NCI-H2171 (cell line): ENCODE measurements around the gene PDE10A.

Experiments used
- DNase-seq: peaks from one replicate; lab custom pipeline; 2025; lab: John Stamatoyannopoulos, UW

PDE10A gene

DNA sequence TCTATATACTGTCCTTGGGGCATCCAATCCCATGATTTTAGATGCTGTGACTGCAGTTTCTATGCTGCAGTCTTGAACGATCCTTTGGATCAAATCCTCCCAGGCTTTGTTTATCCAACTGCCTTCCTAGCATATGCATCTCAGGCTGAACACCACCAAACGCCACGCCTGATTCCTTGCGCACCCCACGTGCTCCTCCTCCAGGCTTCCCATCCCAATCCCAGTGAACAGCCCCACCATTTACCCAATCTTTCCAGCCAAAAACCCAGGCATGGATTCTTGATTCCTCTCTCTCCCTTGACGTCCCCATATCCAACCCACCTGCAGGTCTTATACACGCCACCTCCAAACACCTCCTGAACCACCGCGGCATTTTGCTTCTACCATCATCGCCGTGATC, 7.8 kb downstream of the PDE10A start:
- DNase-seq = no peak

DNA sequence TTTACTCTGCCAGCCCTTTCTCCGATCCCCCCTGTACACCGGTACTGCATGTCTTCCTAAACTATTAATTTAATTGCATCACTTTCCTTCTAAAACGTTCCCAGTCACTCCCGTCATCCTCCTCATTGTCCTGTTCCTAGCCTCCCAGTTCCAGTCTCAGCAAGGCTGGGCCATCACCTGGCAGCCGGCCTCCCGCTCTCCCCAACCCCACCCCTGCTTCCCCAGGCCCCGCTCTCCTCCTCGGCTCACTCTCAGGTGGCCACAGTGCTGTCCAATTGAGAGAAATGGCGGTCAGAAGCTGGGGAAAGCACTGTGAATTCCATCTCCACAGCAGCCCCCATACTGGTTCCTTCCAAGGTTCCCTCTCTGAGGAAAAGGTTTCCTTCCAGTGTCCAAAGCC, 8.9 kb downstream of the PDE10A start:
- DNase-seq = no peak

DNA sequence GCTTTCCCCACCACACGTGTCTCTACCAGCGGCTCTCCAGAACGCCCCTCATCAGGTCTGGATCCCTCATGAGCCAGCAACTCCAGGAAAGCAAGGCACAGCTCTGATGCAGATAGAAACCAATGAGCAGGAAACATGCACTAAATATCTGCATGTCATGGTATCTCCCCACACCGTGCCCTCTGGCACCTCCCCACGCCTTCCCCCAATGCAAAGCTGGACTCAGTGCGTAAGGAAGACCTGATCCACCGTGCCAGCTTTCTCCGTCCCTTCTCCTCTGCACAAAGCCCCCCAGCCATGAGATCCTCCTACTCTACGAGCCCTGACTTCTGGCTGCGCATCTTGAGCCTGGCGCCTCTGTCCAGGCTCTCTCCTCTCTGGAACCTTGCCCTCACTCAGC, 9.4 kb downstream of the PDE10A start:
- no peak for DNase-seq

DNA sequence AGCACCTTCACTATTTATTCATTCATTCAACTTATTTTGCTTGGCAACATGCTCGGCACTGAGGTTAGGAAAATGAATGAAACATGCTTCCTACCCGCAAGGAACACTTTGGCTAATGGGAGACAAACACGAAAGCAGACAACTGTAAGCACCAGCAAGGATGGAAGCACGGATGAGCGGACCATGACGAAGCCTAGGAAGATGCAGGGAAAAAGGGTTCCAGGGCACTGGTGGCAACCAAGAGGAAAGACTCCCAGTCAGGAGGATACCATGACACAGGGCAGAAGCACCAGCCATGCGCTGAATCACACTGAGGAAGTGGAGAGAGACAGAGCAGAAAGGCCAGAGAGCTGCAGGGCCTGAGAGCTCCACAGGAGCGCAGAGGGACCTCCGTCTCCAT, 9.8 kb downstream of the PDE10A start:
- DNase-seq = no peak

DNA sequence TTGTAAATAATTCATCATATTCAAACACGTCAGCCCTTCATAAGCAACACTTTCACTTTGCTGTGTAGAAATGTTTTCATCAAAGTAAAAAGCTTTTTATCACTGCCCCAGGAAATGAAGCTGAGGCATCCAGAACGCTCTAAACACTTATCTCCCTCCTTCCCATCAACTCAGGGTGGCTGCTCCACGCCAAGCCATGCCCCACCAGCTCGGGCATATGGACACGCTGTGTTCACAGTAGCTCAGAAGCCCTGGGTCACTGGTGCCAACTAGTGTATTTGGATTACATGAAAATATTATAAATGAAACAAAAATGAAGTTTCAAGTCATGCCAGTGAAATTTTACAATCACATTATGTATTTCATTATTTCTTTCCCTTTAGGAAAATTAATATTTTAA, 10.3 kb downstream of the PDE10A start:
- no peak for DNase-seq

DNA sequence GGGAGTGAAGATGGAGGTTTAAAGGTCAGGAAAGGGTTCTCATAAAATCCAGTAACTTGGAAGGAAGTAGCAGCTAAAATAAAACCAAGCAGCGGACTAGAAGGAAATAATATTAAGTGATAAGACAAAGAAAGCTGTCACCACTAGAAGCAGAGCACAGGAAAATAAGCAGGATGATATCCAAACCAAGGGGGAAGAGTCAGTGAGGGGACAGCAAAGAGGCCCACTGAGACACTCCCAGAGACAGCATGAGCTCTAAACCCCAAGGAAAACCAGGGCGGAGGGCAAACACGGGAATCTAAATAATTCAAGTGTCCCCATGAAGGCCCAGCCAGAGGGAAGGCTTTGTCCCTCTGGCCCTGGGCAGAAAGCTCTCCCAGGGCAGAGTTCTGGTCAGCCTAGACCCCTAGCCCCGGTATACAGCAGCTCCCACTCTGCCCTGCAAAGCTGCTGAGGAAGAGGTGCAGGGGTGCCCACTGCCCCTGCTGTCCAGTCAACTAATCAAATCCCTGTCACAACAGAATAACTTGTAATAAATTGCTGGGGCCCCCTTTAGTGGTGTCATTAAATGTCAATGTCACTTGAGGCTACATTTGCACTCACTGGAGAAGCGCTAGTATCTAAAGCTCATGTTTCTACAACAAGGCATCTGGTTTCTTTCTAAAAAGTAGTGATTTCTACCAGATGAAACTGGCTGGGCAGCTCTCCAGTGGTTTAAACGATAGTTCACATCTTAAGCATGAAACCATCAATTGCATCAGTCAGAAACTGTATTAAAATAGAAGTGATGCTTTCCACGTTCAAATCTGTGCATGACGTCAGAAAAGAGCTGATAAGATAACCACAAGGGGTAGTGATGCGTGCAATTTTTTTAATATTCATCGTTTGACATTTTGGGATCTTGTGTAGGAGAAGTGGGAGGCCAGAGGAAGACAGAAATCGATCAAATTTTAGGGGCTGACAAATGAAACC, 13.6 kb downstream of the PDE10A start:
- no peak for DNase-seq

DNA sequence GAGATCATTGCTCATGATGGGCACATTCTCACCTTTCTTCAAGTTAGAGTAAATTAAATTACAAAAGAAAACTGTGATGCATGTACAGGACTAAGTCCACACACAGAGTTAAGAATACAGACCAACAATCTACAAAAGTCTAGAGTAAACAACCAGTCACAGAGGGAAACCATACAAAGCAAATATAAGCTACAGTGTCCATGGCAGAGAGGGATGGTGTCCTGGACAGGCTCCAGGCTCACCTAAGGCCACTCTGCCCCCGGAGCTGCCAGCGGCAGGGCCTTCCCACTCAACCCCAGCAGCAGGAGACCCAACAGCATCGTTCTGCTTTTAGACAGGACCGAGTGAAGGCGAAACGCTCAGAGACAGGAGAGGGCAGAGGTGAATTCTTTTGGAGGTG, 16.0 kb downstream of the PDE10A start:
- DNase-seq = no peak

DNA sequence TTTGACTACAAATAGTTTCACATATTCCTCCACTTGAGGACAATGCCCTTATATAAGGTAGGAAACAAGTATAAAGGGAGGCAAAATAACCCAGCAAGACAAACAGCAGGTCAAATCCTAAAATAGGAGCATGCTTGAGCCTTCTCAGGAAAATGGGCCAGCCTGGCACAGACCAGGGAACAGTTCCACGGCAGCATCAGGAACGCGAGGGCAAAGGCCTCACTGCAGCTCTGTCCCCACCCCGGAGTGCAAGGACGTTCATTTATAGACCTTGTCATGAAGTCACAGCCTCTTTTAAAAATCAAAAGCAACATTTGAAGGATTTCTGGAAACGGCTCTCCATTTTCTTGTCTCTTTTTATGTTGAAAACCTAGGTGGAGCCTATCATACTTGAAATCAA, 17.1 kb downstream of the PDE10A start:
- DNase-seq = no peak

DNA sequence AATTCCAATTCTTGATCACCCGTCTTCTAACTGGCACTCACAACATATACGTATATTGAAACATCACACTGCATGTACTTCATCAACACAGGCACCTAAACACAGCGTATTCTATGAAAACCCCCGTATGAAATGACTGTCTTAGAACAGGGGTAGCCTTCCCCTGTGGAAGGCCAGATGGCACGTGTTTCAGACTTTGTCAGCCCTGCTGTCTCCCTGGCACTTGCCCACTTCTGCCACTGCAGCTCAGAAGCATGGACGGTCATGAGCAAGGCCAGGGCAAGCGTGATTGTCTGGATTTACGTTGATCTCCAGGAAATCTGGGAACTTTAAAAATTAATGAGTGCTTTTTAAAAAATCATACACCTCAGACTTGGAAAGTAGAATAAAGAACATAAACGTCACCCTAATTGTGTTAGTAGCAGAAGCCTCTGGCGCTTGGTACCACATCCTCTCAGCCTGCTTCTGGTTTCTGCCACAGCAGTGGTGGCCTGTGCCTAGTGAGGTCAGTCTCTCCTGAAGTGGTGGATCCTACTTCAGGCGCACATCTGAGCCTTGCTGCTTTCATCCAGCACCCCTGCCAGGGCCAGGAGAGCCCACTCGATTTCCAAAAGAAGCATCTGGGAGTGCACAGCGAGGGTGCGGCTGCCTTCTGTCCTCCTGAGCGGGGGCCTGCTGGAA, 18.3 kb downstream of the PDE10A start:
- DNase-seq = no peak

DNA sequence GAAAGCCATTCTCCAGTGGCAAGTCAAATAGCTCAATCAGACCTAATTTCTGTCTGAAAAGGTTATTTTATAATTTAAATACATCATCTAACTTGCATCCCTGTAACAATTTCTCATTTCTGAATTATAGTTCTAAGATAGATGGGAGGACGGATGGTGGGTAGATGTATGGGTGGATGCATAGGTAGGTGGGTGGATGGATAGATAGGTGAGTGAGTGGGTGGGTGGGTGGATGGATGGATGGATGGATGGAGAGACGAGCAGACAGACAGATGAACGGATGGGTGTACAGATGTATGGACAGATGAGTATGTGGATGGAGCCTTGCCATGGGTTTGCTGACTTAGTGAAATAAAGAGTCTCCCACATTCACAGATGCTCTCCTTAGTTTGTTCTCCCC, 20.0 kb downstream of the PDE10A start:
- DNase-seq = no peak

DNA sequence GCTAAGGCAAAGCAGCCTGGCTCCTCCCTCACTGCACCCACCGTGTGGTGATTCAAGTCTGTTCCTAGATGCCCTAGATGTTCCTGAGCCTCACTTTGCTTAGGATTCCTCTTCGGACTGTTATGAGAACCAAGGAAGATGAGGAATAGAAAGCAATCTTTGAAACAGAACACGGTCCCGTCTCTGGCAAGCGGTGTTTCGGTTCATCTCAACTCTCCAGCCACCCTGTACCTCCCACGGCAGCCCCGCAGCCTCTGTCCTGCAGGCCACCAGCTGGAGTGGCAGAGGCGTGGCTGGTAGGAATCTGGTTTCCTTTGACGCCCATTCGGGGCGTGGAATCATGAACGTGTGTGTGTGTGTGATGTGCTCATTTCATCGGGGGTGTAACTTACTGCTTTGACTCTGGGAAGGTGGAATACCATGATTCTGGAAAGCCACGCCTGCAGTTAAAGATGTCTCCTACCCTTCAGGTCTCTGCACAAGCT, 21.3 kb downstream of the PDE10A start:
- no peak for DNase-seq

DNA sequence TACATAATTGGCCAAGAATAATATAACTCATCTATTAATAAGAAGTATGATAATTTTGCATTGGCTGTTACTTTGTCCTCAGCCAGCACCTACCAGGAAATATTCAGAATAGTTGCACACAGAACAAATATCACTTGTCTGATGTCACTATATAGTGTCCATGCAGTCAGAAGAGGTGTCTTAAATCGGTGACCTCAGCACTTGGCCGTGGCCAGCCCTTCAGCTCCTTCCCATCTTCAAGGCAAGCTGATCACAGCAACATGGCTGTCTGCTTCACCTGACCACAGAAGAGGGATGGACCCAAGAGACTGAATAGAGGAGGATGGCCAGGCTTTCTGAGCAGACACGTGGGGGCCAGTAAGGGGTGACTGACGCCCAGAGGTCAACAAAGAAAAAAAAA, 22.2 kb downstream of the PDE10A start:
- no peak for DNase-seq

DNA sequence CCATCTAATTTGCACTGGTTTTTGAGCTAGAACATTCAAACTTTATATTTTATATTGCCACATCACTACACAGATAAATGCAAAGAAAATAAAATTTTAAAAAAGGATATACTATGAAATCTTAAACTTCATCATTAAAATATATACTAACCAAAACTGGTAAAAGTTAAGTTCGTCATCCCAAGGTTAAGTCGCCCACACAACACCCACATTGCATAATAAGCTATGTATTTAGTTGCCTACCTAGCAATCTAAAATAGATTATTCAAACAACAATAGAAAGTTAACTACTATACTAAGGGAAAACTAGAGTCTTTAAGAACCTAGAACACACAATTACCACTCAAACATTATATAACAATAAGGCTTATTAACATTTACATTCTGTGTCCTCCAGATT, 24.5 kb downstream of the PDE10A start:
- DNase-seq = no peak

DNA sequence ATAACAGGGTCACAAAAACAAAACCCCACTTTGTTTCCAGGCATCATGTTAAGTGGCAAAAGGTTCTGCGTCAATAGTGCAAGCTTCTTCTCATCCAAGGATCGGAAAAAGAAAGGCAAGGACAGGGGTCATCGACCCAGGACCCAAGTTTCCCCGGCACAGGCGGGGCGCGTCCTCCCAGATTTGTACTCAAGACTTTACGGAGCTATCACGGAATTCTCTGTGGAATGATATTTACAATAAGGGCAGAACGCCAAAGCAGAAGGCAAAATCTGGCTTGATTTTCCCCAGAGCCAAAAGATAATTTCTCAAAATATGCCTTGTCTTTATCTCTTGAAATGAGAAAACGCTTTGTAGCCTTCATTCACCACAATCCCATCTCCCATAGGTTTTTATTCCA, 25.5 kb downstream of the PDE10A start:
- no peak for DNase-seq

DNA sequence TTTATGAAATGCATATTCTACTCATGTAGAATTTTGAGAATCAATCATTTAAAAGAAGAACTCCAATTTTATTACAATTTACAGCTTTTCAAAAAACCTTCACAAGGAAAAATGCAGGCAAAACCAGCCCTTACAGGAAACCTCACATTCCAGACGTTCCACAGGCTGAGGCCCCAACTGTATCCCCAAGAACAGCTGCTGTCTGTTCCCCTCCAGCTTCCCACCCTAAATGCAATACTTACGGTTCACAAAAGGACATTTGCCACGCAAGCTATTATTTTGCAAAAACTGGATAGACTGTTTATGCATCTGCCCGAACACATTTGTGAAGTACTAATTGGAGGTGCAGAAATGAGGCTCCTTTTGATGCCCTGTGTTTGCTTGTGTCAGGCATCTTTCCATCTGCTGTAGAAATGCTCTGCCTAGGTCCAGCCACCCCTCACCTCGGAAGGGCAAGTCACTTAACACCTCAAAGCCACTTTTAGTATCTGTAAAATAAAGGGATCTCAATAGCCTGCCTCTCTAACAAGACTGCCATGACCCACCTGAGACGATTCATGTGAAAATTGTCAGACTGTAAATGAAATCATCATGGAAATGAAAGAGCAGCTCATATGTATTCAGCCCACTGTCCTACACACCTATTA, 26.5 kb downstream of the PDE10A start:
- DNase-seq = no peak

DNA sequence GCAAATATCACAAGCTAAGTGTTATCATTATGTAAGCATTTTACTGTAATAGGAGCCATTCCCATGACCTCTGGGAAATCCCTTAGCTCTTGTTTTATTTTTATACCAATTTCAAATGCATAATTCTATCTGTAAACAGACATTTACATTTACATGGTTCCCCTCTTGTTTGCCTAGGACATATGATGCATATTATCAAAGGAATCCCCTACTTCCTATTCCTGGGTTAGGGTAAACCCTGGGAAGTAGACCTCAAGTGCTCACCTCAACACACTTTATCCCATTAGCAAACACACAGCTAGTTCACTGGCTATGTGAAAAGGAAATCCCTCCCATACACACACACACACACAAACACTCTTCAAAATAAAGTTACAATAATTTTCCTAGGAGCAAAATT, 27.1 kb downstream of the PDE10A start:
- DNase-seq = no peak

DNA sequence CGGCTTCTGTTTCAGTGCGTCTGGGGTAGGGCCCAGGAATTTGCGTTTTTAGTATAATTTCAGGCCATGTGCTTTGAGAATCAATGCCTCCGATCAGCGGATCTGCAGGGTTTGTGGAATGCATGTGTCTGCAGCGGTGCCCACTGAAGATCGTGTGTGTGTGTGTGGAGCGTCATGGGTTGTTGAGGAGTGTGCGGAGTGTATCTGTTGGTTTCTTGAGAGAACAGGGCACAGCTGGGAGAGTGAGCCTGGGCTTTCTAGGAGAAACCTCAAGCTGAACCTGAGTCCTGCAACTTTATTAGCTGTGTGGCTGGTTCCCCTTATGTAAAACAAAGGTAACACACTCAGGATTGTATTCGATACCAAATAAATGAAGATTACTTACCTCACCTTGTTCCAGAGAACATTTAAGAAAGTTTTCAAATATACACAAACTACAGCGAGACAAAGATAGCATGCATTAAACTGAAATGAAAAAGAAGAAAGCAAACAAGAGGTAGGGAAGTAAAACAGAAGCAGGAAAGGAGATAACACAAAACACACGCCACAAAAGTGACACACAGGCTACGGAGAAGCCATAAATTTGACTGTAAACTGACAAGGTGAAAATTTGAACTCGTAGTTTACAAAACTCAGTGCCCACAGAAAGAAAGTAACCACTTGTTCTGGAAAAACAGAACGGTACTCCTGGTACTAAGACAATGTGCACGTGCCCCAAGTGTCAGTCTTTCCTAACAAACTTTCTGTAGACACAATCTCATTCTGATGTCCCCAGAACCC, 28.8 kb downstream of the PDE10A start:
- DNase-seq = no peak

DNA sequence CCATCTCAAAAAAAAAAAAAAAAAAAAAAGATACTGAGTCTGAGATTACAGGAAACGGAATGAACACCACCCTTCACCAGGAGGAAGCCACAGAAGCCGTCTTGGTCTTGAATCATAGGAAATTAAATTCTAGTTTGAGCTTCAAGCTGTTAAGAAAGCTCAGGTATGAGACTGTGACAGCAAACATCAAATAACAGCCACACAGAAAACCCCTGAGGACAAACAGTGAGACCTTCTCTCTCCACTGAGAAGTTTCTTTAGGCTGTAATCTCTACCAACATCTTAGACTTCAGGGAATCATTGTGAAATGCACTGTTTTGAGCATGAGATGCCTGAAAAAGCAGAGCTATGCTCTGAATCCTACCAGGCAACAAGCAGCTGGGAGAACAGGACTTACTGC, 30.8 kb downstream of the PDE10A start:
- no peak for DNase-seq

DNA sequence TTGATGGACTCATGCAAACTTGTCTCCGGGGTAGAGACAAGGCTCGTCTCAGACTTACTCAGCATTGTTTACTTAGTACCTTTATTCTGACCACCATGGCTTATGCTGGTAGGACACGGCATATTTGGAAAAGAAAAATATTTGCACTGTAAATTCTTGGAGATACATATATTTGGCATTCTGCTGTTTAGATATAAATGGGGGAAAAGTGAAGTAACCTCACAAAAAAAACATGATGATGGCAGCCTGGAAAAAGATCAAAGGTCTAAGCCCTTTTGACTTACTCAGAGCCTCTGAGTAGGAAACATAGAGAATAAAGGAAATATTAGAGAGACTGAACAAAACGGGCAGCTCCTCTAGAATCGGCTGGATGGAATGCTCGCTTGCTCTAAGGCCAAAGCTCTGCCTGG, 32.5 kb downstream of the PDE10A start:
- DNase-seq = no peak

DNA sequence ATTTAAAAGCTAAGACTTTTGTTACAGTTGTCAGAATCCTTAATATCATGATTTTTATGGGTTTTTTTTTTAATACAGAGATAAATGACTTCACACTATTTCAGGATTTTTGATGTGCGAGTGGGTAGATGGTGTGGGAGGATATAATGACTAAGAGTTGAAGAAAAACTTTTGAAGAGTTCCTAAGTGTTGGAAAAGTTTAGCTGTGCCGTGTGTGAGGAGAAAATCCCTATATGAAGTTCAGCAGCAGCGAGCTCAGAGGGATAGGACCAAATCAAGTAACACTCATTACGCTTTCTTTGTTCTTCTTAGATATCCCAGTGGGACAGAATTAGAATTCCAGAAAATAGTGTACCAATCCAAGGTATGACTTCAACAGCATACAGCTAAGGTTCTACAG, 34.1 kb downstream of the PDE10A start:
- no peak for DNase-seq

DNA sequence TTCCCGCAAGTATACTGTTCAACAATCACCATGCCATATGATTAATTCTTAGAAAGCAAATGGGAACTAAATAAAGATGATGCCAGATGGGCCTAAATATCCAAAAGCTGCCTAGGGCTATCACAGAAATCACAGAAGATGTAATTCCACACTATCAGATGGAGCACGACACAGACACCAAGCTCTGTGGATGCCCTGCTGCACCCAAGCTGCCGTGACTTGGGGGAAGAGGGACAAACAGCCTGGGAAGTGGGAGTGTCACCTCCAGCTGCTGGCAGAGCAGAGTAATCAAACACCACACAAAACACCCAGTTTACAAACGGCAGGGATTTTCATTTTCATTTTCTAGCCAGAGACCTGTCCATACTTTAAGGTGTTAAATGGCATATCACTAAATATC, 35.7 kb downstream of the PDE10A start:
- DNase-seq = no peak

DNA sequence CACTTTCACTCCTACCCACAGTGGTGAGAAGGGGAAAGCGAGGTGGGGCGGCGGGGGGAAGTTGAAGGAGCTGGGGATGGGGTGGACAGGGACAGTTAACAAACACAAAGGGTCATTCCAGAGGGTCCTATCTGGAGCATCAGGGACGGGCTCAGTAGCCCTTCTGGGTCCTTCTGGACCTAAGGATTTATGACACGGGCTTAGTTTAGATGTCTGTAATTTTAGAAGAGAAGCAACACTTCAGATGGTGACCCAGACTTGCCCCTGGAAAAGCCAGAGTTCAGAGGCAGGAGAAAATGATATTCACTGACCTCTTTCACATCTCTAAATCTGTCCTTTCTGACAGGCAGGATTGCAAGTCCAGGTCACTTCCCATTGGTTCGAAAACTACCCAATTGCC, 36.3 kb downstream of the PDE10A start:
- no peak for DNase-seq
